GM12865 (cell line): ENCODE measurements around the gene BLM.
A peak's percentile ranks its signal among the peaks of the same experiment; 100 is the strongest.

Experiments
- DNase-seq: peaks from one replicate; pipeline ENCODE4 v3.0.0; 2010; ENCODE audit warnings: low read depth
- H3K4me3 ChIP-seq: 2 replicates; pipeline ENCODE4 v1.5.1; 2011; ENCODE audit warnings: mild to moderate bottlenecking, low read depth, low read length, control low read depth
- TF ChIP-seq, protein P1 (sequence below): IDR thresholded peaks from 2 replicates; pipeline ENCODE4 v1.5.1; 2011; ENCODE audit warnings: low read length, control low read depth, low read depth, inconsistent platforms; ENCODE audit not compliant: insufficient read depth; ENCODE audit errors: missing control alignments

BLM gene

DNA sequence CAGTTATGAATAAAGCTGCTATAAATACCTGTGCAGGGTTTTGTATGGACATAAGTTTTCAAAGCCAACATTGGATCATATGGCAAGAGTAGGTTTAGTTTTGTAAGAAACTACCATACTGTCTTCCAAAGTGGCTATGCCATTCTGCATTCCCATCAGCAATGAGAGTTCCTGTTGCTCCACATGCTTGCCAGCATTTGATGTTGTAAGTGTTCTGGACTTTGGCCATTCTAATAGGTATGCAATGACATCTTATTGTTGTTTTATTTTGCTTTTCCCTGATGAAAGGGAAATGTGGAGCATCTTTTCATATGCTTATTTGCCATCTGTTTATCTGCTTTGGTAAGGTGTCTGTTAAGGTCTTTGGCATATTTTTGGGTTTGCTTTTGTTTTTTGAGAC is 22.2 kb upstream of the BLM start:
- TF ChIP-seq, protein P1, sequence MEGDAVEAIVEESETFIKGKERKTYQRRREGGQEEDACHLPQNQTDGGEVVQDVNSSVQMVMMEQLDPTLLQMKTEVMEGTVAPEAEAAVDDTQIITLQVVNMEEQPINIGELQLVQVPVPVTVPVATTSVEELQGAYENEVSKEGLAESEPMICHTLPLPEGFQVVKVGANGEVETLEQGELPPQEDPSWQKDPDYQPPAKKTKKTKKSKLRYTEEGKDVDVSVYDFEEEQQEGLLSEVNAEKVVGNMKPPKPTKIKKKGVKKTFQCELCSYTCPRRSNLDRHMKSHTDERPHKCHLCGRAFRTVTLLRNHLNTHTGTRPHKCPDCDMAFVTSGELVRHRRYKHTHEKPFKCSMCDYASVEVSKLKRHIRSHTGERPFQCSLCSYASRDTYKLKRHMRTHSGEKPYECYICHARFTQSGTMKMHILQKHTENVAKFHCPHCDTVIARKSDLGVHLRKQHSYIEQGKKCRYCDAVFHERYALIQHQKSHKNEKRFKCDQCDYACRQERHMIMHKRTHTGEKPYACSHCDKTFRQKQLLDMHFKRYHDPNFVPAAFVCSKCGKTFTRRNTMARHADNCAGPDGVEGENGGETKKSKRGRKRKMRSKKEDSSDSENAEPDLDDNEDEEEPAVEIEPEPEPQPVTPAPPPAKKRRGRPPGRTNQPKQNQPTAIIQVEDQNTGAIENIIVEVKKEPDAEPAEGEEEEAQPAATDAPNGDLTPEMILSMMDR, result no peak
- DNase-seq, result no peak

GRCh38 chr15:90697175-90697574 is 20.0 kb upstream of the BLM start:
- DNase-seq, result peak; percentile 72
- no peak overlapping the region for H3K4me3 ChIP-seq
- TF ChIP-seq, protein P1, result no peak

More for the DNA sequence above, 22.2 kb upstream of the BLM start:
- H3K4me3 ChIP-seq, result no peak overlapping the region

GRCh38 chr15:90698629-90699028 is 18.5 kb upstream of the BLM start:
- TF ChIP-seq, protein P1, result no peak
- DNase-seq, result no peak
- no peak overlapping the region for H3K4me3 ChIP-seq

DNA sequence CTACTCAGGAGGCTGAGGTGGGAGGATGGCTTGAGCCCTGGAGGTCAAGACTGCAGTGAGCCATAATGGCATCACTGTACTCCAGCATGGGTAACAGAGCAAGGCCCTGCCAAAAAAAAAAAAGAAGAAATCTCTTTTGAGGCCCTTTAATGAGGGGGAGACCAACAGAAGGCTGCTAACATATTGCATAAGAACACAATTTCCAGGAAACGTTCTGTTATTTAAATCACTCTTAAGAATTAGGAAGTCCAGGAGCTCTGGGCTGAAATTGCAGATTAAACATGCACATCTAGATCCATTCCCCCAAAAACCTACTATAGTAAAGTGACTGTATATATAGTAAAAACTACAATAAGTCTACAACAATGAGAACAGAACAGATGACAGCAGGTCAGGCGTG is 16.1 kb upstream of the BLM start:
- TF ChIP-seq, protein P1, result no peak
- no peak for DNase-seq

DNA sequence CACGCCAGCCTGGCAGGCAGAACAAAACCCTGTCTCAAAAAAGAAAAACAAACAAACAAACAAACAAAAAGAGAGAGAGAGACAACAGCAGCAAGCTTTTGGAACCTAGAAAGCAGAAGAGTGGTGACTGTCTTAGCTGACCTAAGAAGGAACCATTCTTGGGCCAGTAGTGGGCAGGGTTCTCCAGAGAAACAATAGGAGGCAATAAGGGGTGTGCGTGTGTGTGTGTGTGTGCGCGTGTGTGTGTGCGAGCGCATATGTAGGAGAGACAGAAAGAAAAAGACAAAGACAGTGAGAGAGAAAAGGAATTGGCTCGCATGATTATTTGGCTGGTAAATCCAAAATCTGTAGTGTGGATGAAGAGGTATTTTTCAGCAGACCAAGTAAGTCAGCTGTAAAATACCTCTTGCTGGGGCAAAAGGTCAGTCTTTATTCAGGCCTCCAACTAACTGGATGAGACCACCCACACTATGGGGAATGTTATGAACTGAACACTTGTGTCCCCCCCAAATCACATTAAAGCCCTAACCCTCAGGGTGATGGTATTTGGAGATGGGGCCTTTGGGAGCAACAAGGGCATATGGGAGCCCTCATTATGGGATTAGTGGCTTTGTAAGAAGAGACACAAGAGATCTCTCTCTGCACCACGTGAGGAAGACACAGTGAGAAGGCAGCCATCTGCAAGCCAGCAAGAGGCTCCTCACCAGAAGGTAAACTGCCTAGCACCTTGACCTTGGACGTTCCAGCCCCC is 15.1 kb upstream of the BLM start:
- no peak for DNase-seq
- TF ChIP-seq, protein P1, result no peak
- H3K4me3 ChIP-seq, result no peak overlapping the region

More for the DNA sequence above, 16.1 kb upstream of the BLM start:
- H3K4me3 ChIP-seq, result no peak overlapping the region

GRCh38 chr15:90703455-90703854 is 13.7 kb upstream of the BLM start:
- no peak overlapping the region for H3K4me3 ChIP-seq
- TF ChIP-seq, protein P1, result no peak
- no peak for DNase-seq

- DNase-seq, result no peak
- H3K4me3 ChIP-seq, result no peak overlapping the region
- TF ChIP-seq, protein P1, result no peak
Observed at GRCh38 chr15:90705212-90705611, 11.9 kb upstream of the BLM start.
